ENCODE results near the gene PGAP2. TPM values are rescaled to one million over a fixed set of nuclear protein-coding genes. Genes with fewer than 3 reads are reported as not detected.
"Not testable (repeated sequence)": the region's sequence is repeated elsewhere in the genome, so short reads cannot be mapped to it uniquely, and the experiment has no call there.

Gene PGAP2
- 47.0 TPM for polyA plus RNA-seq (2013, experiment 1 of 4)
- polyA plus RNA-seq (2013, experiment 2 of 4), result 42.8 TPM
- 37.0 TPM for polyA plus RNA-seq (2013, experiment 3 of 4)
- polyA plus RNA-seq (2013, experiment 4 of 4), result 34.4 TPM

- Histone ChIP-seq H3K27ac (ENCODE audit: insufficient read depth, low read depth, low read length, poor library complexity, severe bottlenecking) (no peak within 1 kb of the TSS), H3K4me1 (ENCODE audit: control insufficient read depth, insufficient read depth, low read length) (no peaks in the 10 kb centered on the region), H3K9me3 (ENCODE audit: control insufficient read depth, low read length) (no peaks in the 10 kb centered on the region), H3K36me3 (ENCODE audit: control insufficient read depth, insufficient read depth, low read length) (no peaks in the 10 kb centered on the region), H3K4me3 (ENCODE audit: insufficient read depth, low read depth, low read length) (peak within 1 kb of the TSS; percentile 83), H3K27me3 (ENCODE audit: control insufficient read depth, insufficient read depth, low read length, poor library complexity, severe bottlenecking) (no peaks in the 10 kb centered on the region)
- 0 to 1% methylated on average over 54 of the region's 55 CpGs for WGBS, 2 experiments
These were observed at the start of gene PGAP2 for GRCh38 chr11:3807909-3808860. Gene PGAP2 (plus strand): TSS chr11:3808560. CDS start chr11:3811260, 2,700 bp downstream.

GRCh38 chr11:3764266-3764665 is 44.1 kb upstream of the PGAP2 start:
- H3K4me1 ChIP-seq (ENCODE audit: control insufficient read depth, insufficient read depth, low read length), result no peaks in the 10 kb centered on the region
- no peaks in the 10 kb centered on the region for H3K9me3 ChIP-seq (ENCODE audit: control insufficient read depth, low read length)
- no peak overlapping the region for H3K27ac ChIP-seq (ENCODE audit: insufficient read depth, low read depth, low read length, poor library complexity, severe bottlenecking)
- H3K36me3 ChIP-seq (ENCODE audit: control insufficient read depth, insufficient read depth, low read length), result peaks cover 56% of the 10 kb centered on the region
- H3K4me3 ChIP-seq (ENCODE audit: insufficient read depth, low read depth, low read length), result no peak overlapping the region
- WGBS, 2 experiments, result 94 to 95% methylated on average over 4 of the region's 4 CpGs
- no peaks in the 10 kb centered on the region for H3K27me3 ChIP-seq (ENCODE audit: control insufficient read depth, insufficient read depth, low read length, poor library complexity, severe bottlenecking)

GRCh38 chr11:3766836-3767235 is 41.5 kb upstream of the PGAP2 start:
- not testable (repeated sequence) for H3K9me3 ChIP-seq (ENCODE audit: control insufficient read depth, low read length); H3K27me3 ChIP-seq (ENCODE audit: control insufficient read depth, insufficient read depth, low read length, poor library complexity, severe bottlenecking); H3K4me3 ChIP-seq (ENCODE audit: insufficient read depth, low read depth, low read length); H3K4me1 ChIP-seq (ENCODE audit: control insufficient read depth, insufficient read depth, low read length); H3K27ac ChIP-seq (ENCODE audit: insufficient read depth, low read depth, low read length, poor library complexity, severe bottlenecking)
- WGBS, 2 experiments, result 95 to 96% methylated on average over 8 to 9 of the region's 9 CpGs
- peaks cover 56% of the 10 kb centered on the region for H3K36me3 ChIP-seq (ENCODE audit: control insufficient read depth, insufficient read depth, low read length)

GRCh38 chr11:3767536-3767935 is 40.8 kb upstream of the PGAP2 start:
- H3K4me3 ChIP-seq (ENCODE audit: insufficient read depth, low read depth, low read length), result no peak overlapping the region
- no peaks in the 10 kb centered on the region for H3K27me3 ChIP-seq (ENCODE audit: control insufficient read depth, insufficient read depth, low read length, poor library complexity, severe bottlenecking)
- 90 to 93% methylated on average over 2 to 3 of the region's 3 CpGs for WGBS, 2 experiments
- no peaks in the 10 kb centered on the region for H3K9me3 ChIP-seq (ENCODE audit: control insufficient read depth, low read length)
- peaks cover 50% of the 10 kb centered on the region for H3K36me3 ChIP-seq (ENCODE audit: control insufficient read depth, insufficient read depth, low read length)
- no peak overlapping the region for H3K27ac ChIP-seq (ENCODE audit: insufficient read depth, low read depth, low read length, poor library complexity, severe bottlenecking)
- H3K4me1 ChIP-seq (ENCODE audit: control insufficient read depth, insufficient read depth, low read length), result no peaks in the 10 kb centered on the region

- peaks cover 38% of the 10 kb centered on the region for H3K36me3 ChIP-seq (ENCODE audit: control insufficient read depth, insufficient read depth, low read length)
- H3K27ac ChIP-seq (ENCODE audit: insufficient read depth, low read depth, low read length, poor library complexity, severe bottlenecking), result no peak overlapping the region
- H3K4me3 ChIP-seq (ENCODE audit: insufficient read depth, low read depth, low read length), result no peak overlapping the region
- 85 to 94% methylated on average over 4 of the region's 4 CpGs for WGBS, 2 experiments
- no peaks in the 10 kb centered on the region for H3K4me1 ChIP-seq (ENCODE audit: control insufficient read depth, insufficient read depth, low read length)
- no peaks in the 10 kb centered on the region for H3K27me3 ChIP-seq (ENCODE audit: control insufficient read depth, insufficient read depth, low read length, poor library complexity, severe bottlenecking)
- no peaks in the 10 kb centered on the region for H3K9me3 ChIP-seq (ENCODE audit: control insufficient read depth, low read length)
These were observed 35.2 kb upstream of the PGAP2 start for GRCh38 chr11:3773180-3773579.

GRCh38 chr11:3775736-3776406 is 32.5 kb upstream of the PGAP2 start:
- peaks cover 46% of the 10 kb centered on the region for H3K36me3 ChIP-seq (ENCODE audit: control insufficient read depth, insufficient read depth, low read length)
- no peak overlapping the region for H3K4me3 ChIP-seq (ENCODE audit: insufficient read depth, low read depth, low read length)
- no peaks in the 10 kb centered on the region for H3K27me3 ChIP-seq (ENCODE audit: control insufficient read depth, insufficient read depth, low read length, poor library complexity, severe bottlenecking)
- no peaks in the 10 kb centered on the region for H3K4me1 ChIP-seq (ENCODE audit: control insufficient read depth, insufficient read depth, low read length)
- WGBS, 2 experiments, result 83% methylated on average over 7 of the region's 7 CpGs
- H3K9me3 ChIP-seq (ENCODE audit: control insufficient read depth, low read length), result no peaks in the 10 kb centered on the region
- H3K27ac ChIP-seq (ENCODE audit: insufficient read depth, low read depth, low read length, poor library complexity, severe bottlenecking), result no peak overlapping the region

- Histone ChIP-seq H3K4me3 (ENCODE audit: insufficient read depth, low read depth, low read length) (no peak overlapping the region), H3K9me3 (ENCODE audit: control insufficient read depth, low read length) (no peaks in the 10 kb centered on the region), H3K4me1 (ENCODE audit: control insufficient read depth, insufficient read depth, low read length) (no peaks in the 10 kb centered on the region), H3K27ac (ENCODE audit: insufficient read depth, low read depth, low read length, poor library complexity, severe bottlenecking) (no peak overlapping the region), H3K36me3 (ENCODE audit: control insufficient read depth, insufficient read depth, low read length) (peaks cover 26% of the 10 kb centered on the region), H3K27me3 (ENCODE audit: control insufficient read depth, insufficient read depth, low read length, poor library complexity, severe bottlenecking) (no peaks in the 10 kb centered on the region)
- 93% methylated on average over 2 of the region's 2 CpGs; no CpG with 5 or more reads in 1 of the 2 experiments for WGBS, 2 experiments
These were observed 26.9 kb upstream of the PGAP2 start for GRCh38 chr11:3781423-3781822.

- no peaks in the 10 kb centered on the region for H3K27me3 ChIP-seq (ENCODE audit: control insufficient read depth, insufficient read depth, low read length, poor library complexity, severe bottlenecking)
- H3K4me1 ChIP-seq (ENCODE audit: control insufficient read depth, insufficient read depth, low read length), result no peaks in the 10 kb centered on the region
- no peak overlapping the region for H3K27ac ChIP-seq (ENCODE audit: insufficient read depth, low read depth, low read length, poor library complexity, severe bottlenecking)
- WGBS, 2 experiments, result 94 to 95% methylated on average over 5 of the region's 5 CpGs
- H3K36me3 ChIP-seq (ENCODE audit: control insufficient read depth, insufficient read depth, low read length), result peaks cover 20% of the 10 kb centered on the region
- H3K9me3 ChIP-seq (ENCODE audit: control insufficient read depth, low read length), result no peaks in the 10 kb centered on the region
- no peak overlapping the region for H3K4me3 ChIP-seq (ENCODE audit: insufficient read depth, low read depth, low read length)
These were observed 25.4 kb upstream of the PGAP2 start for GRCh38 chr11:3782963-3783362.

GRCh38 chr11:3783611-3784010 is 24.7 kb upstream of the PGAP2 start:
- Histone ChIP-seq H3K4me1 (ENCODE audit: control insufficient read depth, insufficient read depth, low read length) (no peaks in the 10 kb centered on the region), H3K27ac (ENCODE audit: insufficient read depth, low read depth, low read length, poor library complexity, severe bottlenecking) (no peak overlapping the region), H3K9me3 (ENCODE audit: control insufficient read depth, low read length) (no peaks in the 10 kb centered on the region), H3K27me3 (ENCODE audit: control insufficient read depth, insufficient read depth, low read length, poor library complexity, severe bottlenecking) (no peaks in the 10 kb centered on the region), H3K36me3 (ENCODE audit: control insufficient read depth, insufficient read depth, low read length) (peaks cover 14% of the 10 kb centered on the region), H3K4me3 (ENCODE audit: insufficient read depth, low read depth, low read length) (no peak overlapping the region)
- 95% methylated on average over 4 of the region's 4 CpGs for WGBS, 2 experiments

- Histone ChIP-seq H3K4me3 (ENCODE audit: insufficient read depth, low read depth, low read length) (no peak overlapping the region), H3K9me3 (ENCODE audit: control insufficient read depth, low read length) (no peaks in the 10 kb centered on the region), H3K27ac (ENCODE audit: insufficient read depth, low read depth, low read length, poor library complexity, severe bottlenecking) (no peak overlapping the region), H3K36me3 (ENCODE audit: control insufficient read depth, insufficient read depth, low read length) (no peaks in the 10 kb centered on the region), H3K4me1 (ENCODE audit: control insufficient read depth, insufficient read depth, low read length) (no peaks in the 10 kb centered on the region), H3K27me3 (ENCODE audit: control insufficient read depth, insufficient read depth, low read length, poor library complexity, severe bottlenecking) (no peaks in the 10 kb centered on the region)
- 91 to 92% methylated on average over 8 of the region's 8 CpGs for WGBS, 2 experiments
These were observed 21.5 kb upstream of the PGAP2 start for GRCh38 chr11:3786781-3787428.

Measured in ectodermal cell (in vitro differentiated cells).